T-helper 2 cell treated with Interferon-gamma antibody and Interleukin-4, amounts not matched to agents 5 μg/mL and 100 μg/mL, for 36 hours (primary cell): ENCODE measurements around the gene RBM26.

ENCODE experiments used
- DNase-seq: peaks from one replicate; pipeline ENCODE4 v3.0.0; 2021; ENCODE audit warnings: low spot score
- H3K27ac Mint-ChIP-seq: one replicate; pipeline ENCODE4 v1.8.0; 2021; ENCODE audit warnings: mild to moderate bottlenecking, mixed read lengths
- H3K27me3 Mint-ChIP-seq: one replicate; pipeline ENCODE4 v1.8.0; 2021; ENCODE audit warnings: low read depth, mixed read lengths
- H3K36me3 Mint-ChIP-seq: one replicate; pipeline ENCODE4 v1.8.0; 2021; ENCODE audit warnings: low read depth, mixed read lengths
- H3K4me1 Mint-ChIP-seq: one replicate; pipeline ENCODE4 v1.8.0; 2021; ENCODE audit warnings: low read depth, mixed read lengths
- H3K4me3 Mint-ChIP-seq: one replicate; pipeline ENCODE4 v1.8.0; 2022; ENCODE audit warnings: mild to moderate bottlenecking, moderate library complexity, mixed read lengths
- H3K9me3 Mint-ChIP-seq: one replicate; pipeline ENCODE4 v1.8.0; 2021; ENCODE audit warnings: mixed read lengths

RBM26 gene

DNA sequence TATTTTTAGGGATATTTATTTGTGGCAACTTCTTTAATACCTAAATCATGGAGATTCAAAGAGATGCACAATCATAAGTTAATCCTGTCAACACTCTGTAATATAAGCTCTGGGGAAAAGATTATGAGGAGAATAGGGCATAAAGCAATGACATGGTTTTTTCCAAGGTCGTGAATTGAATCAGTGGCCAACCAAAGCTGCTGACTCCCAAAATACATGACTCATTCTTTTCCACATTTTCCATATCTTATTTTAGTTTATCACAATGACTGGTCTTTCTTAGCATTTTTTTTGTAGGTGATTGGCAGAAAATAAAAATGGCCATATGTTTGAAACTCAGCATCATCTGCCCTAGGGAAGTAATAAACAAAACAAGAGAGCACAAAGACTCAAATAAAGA is 28.5 kb upstream of the RBM26 start:
- Mint-ChIP-seq H3K9me3 (peaks cover 4% of the 10 kb centered on the region), H3K4me1 (peaks cover 6% of the 10 kb centered on the region), H3K27ac (no peak overlapping the region), H3K27me3 (no peaks in the 10 kb centered on the region), H3K36me3 (no peaks in the 10 kb centered on the region), H3K4me3 (no peak overlapping the region)
- no peak for DNase-seq

DNA sequence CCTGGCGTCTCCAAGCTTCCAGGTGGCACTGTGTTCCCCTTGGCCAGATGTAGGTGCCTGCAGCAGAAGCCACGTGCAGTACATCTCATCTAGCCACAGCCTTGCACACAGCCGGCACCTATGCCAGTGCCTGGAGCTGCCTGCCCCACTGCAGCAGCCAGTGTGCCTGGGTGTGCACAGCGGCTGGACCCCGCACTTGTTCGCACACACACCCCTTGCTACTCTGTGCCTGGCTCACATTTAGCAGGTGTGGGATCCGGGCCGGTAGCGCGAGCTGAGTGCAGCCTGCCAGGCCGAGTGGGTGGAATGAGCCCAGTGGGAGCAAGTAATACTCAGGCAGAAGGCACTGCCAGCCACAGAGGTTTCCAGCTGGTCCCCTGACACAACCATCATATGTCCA is 26.9 kb upstream of the RBM26 start:
- H3K27ac Mint-ChIP-seq: no peak overlapping the region
- peaks cover 11% of the 10 kb centered on the region for H3K9me3 Mint-ChIP-seq
- H3K4me1 Mint-ChIP-seq: peaks cover 10% of the 10 kb centered on the region
- no peak overlapping the region for H3K4me3 Mint-ChIP-seq
- no peaks in the 10 kb centered on the region for H3K27me3 Mint-ChIP-seq
- peaks cover 2% of the 10 kb centered on the region for H3K36me3 Mint-ChIP-seq
- no peak for DNase-seq

- Mint-ChIP-seq H3K27me3 (no peaks in the 10 kb centered on the region), H3K4me3 (no peak overlapping the region), H3K9me3 (peaks cover 11% of the 10 kb centered on the region), H3K4me1 (peaks cover 17% of the 10 kb centered on the region), H3K27ac (no peak overlapping the region), H3K36me3 (peaks cover 2% of the 10 kb centered on the region)
- DNase-seq: no peak
These were observed 26.0 kb upstream of the RBM26 start for GRCh38 chr13:79432086-79432485.

GRCh38 chr13:79429309-79429708 is 23.3 kb upstream of the RBM26 start:
- Mint-ChIP-seq H3K4me3 (no peak overlapping the region), H3K36me3 (peaks cover 2% of the 10 kb centered on the region), H3K27ac (no peak overlapping the region), H3K9me3 (peaks cover 11% of the 10 kb centered on the region), H3K27me3 (no peaks in the 10 kb centered on the region), H3K4me1 (peaks cover 25% of the 10 kb centered on the region)
- no peak for DNase-seq

DNA sequence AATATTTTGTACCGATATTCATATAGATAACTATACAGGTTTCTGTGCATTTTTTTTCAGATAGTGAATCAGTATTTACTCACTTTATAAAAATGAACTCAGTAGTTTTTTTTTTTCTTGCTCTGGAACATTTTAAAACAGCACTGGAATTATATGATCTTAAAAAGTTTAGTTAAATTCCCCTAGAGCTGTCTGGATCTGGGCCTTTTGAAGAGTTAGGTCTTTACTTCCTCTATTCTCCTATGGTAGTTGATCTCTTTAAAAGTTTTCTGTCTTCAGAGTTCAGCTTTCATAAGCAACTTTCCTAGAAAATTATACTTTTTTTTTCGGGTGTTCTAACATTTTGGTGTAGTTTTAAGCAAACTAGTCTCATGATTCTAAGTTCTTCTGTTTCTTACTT is 21.8 kb upstream of the RBM26 start:
- Mint-ChIP-seq H3K9me3 (peaks cover 11% of the 10 kb centered on the region), H3K27me3 (no peaks in the 10 kb centered on the region), H3K36me3 (peaks cover 2% of the 10 kb centered on the region), H3K27ac (no peak overlapping the region), H3K4me1 (peaks cover 23% of the 10 kb centered on the region), H3K4me3 (no peak overlapping the region)
- DNase-seq: no peak

- H3K36me3 Mint-ChIP-seq: peaks cover 2% of the 10 kb centered on the region
- H3K27me3 Mint-ChIP-seq: no peaks in the 10 kb centered on the region
- no peak overlapping the region for H3K27ac Mint-ChIP-seq
- peaks cover 11% of the 10 kb centered on the region for H3K9me3 Mint-ChIP-seq
- H3K4me3 Mint-ChIP-seq: no peak overlapping the region
- H3K4me1 Mint-ChIP-seq: peaks cover 23% of the 10 kb centered on the region
- DNase-seq: no peak
These were observed 21.2 kb upstream of the RBM26 start for GRCh38 chr13:79427265-79427664.

GRCh38 chr13:79423801-79424642 is 18.0 kb upstream of the RBM26 start:
- peaks cover 23% of the 10 kb centered on the region for H3K4me1 Mint-ChIP-seq
- no peaks in the 10 kb centered on the region for H3K36me3 Mint-ChIP-seq
- DNase-seq: no peak
- H3K27me3 Mint-ChIP-seq: no peaks in the 10 kb centered on the region
- H3K4me3 Mint-ChIP-seq: no peak overlapping the region
- H3K27ac Mint-ChIP-seq: no peak overlapping the region
- H3K9me3 Mint-ChIP-seq: peaks cover 3% of the 10 kb centered on the region

GRCh38 chr13:79423340-79423739 is 17.3 kb upstream of the RBM26 start:
- no peaks in the 10 kb centered on the region for H3K27me3 Mint-ChIP-seq
- H3K4me3 Mint-ChIP-seq: no peak overlapping the region
- no peaks in the 10 kb centered on the region for H3K9me3 Mint-ChIP-seq
- H3K36me3 Mint-ChIP-seq: no peaks in the 10 kb centered on the region
- H3K27ac Mint-ChIP-seq: no peak overlapping the region
- DNase-seq: no peak
- peaks cover 21% of the 10 kb centered on the region for H3K4me1 Mint-ChIP-seq

DNA sequence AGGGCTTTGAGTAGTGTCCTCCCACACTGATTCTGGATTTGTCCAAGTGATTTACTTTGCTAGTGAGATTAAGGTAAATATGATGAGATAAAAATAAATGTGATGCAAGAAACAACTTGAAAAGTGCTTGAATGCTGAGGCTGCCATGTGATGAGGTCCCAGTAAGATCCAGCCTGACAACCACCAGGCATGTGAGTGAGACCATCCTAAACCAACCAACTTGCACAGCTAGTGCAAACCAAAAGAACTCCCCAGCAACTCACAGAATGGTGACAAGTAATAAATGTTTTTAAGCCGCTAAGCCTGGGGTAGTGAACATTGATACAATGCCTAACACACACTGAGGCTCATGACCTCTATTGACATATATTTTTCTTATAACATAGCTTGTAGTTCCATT is 13.3 kb upstream of the RBM26 start:
- H3K4me3 Mint-ChIP-seq: no peak overlapping the region
- H3K27me3 Mint-ChIP-seq: no peaks in the 10 kb centered on the region
- peaks cover 8% of the 10 kb centered on the region for H3K36me3 Mint-ChIP-seq
- DNase-seq: no peak
- peaks cover 6% of the 10 kb centered on the region for H3K4me1 Mint-ChIP-seq
- no peaks in the 10 kb centered on the region for H3K9me3 Mint-ChIP-seq
- no peak overlapping the region for H3K27ac Mint-ChIP-seq

DNA sequence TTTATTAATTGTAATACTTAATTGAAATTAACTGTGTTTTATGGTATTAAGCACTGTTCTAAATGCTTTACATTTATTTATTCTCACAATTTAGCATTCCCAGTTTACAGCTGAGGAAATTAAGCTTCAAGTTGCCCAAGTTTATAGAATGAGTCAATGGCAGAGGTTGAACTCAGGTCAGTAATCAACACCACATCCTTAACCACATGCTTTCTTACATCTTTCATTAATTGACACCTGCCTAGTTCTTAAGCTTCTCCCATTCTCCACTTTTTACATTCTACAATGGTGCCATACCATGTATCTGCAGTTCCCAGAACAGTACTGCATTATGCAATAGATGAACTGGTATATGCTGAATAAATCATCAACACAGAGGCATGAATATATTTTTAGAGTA is 11.7 kb upstream of the RBM26 start:
- H3K9me3 Mint-ChIP-seq: no peaks in the 10 kb centered on the region
- DNase-seq: no peak
- H3K4me1 Mint-ChIP-seq: peaks cover 6% of the 10 kb centered on the region
- no peaks in the 10 kb centered on the region for H3K27me3 Mint-ChIP-seq
- peaks cover 8% of the 10 kb centered on the region for H3K36me3 Mint-ChIP-seq
- no peak overlapping the region for H3K4me3 Mint-ChIP-seq
- no peak overlapping the region for H3K27ac Mint-ChIP-seq

DNA sequence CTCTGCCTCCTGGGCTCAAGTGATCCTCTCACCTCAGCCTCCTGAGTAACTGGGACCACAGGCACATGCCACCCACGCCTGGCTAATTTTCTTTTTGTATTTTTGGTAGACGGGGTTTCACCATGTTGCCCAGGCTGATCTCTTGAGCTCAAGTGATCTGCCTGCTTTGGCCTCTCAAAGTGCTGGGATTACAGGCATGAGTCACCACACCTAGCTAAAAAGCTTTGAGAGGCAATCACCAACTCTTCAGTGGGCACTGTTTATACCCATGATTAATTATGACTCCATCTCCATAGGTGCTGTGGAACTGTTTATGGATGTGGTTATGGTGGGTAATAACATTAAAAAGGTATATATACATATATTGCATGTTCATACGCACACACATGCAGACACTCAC is 7.5 kb upstream of the RBM26 start:
- DNase-seq: no peak
- Mint-ChIP-seq H3K36me3 (peaks cover 8% of the 10 kb centered on the region), H3K27ac (no peak overlapping the region), H3K27me3 (no peaks in the 10 kb centered on the region), H3K4me1 (peaks cover 8% of the 10 kb centered on the region), H3K4me3 (no peak overlapping the region), H3K9me3 (no peaks in the 10 kb centered on the region)

DNA sequence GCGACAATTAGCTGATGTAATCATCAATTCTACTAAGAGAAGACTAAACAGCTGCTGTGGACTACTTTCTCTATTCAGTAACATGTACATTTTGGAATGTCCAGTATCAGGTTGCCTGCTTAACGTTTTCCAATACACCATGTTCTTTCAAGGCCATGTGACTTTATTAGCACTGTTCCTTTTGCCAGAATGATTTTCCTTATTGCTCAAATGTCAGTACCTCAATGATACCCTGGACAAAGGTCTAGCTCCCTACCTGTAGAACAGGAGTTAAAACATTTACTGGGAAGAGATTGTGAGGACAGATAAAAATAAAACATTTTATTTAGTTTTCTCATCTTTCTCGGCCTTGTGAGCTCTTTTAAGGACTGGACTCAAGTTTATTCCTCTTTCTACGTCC is 3.8 kb upstream of the RBM26 start:
- DNase-seq: no peak
- no peak overlapping the region for H3K4me3 Mint-ChIP-seq
- H3K4me1 Mint-ChIP-seq: peaks cover 16% of the 10 kb centered on the region
- H3K9me3 Mint-ChIP-seq: no peaks in the 10 kb centered on the region
- H3K27me3 Mint-ChIP-seq: no peaks in the 10 kb centered on the region
- H3K27ac Mint-ChIP-seq: no peak overlapping the region
- peaks cover 6% of the 10 kb centered on the region for H3K36me3 Mint-ChIP-seq

- Mint-ChIP-seq H3K4me1 (peaks cover 25% of the 10 kb centered on the region), H3K4me3 (peak overlapping the region; percentile 92), H3K36me3 (peaks cover 5% of the 10 kb centered on the region), H3K27me3 (no peaks in the 10 kb centered on the region), H3K9me3 (no peaks in the 10 kb centered on the region), H3K27ac (peak overlapping the region; percentile 96)
- no peak for DNase-seq
These were observed 1.4 kb upstream of the RBM26 start for GRCh38 chr13:79407349-79407979.

DNA sequence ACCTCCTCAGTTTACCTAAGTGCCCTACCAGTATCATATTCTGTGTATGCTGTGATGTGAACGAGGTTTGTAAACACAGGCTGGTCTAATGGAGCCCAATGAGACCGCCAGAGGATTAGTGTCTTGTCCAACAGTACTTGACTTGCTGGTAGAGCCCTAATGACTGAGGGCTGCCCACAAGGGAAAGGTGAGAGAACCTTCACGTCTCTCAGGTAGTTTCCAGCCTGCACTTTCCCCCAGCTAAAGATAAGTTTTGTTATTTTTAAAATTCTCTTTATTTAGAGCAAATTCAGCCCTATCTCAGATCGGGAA is 498 bp upstream of the RBM26 start:
- Mint-ChIP-seq H3K4me1 (peaks cover 32% of the 10 kb centered on the region), H3K27me3 (no peaks in the 10 kb centered on the region), H3K36me3 (peaks cover 9% of the 10 kb centered on the region), H3K4me3 (peak overlapping the region; percentile 92), H3K9me3 (no peaks in the 10 kb centered on the region), H3K27ac (peak overlapping the region; percentile 96)
- DNase-seq: no peak

DNA sequence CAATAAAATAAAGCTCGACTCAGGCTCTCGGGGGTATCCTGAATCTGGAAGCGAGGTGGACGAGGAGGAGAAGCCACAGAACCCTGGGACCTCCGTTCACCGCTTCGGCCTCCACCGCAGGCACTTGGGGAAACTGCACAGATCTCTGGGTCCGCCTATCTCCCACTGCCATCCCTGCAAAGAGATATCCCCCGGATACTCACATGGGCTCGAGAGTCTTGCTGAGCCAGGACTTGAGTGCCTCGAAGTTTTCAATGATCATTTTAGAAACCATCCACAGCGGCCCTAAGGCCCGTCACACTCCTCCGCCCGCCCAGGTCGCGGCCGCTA is 589 bp downstream of the RBM26 start:
- no peak overlapping the region for H3K27ac Mint-ChIP-seq
- no peaks in the 10 kb centered on the region for H3K9me3 Mint-ChIP-seq
- H3K4me1 Mint-ChIP-seq: peaks cover 43% of the 10 kb centered on the region
- no peak for DNase-seq
- H3K4me3 Mint-ChIP-seq: no peak overlapping the region
- no peaks in the 10 kb centered on the region for H3K27me3 Mint-ChIP-seq
- peaks cover 18% of the 10 kb centered on the region for H3K36me3 Mint-ChIP-seq
